ENCODE measurements around the gene MGLL.

Gene MGLL

DNA sequence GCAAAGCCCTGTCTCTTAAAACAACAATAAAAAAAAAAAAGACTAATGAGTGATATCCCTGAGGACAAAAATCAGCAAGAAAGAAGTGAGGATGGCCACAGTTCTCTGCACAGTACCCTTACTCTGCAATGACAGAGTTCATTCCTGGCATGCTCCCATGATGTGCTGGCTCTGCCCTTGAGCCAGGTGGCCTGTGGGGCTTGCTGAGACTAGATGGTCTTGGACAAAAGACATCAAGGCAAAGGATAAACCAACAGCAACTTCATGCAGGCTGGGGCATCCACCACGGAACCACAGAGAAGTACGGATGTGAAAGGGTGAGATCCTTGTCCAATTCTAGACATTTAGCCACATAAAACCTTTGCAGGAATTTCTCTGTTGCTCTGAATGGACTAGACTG, 12.7 kb downstream of the MGLL start:
- no peak for DNase-seq (ENCODE audit: low read depth)

DNA sequence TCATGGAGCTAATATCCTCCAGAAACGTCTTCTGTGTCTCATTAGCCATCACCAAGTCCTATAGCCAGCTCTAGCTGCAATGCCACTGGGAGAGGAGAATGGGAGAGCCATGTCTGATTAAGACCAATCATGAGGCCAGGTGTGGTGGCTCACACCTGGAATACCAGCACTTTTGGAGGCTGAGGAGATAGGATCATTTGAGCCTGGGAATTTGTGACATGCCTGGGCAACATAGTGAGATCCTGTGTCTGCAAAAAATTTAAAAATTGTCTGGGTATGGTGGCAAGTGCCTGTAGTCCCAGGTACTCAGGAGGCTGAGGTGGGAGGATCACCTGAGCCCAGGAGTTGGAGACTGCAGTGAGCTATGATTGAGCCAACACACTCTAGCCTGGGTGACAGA, 13.1 kb downstream of the MGLL start:
- DNase-seq (ENCODE audit: low read depth) = no peak

DNA sequence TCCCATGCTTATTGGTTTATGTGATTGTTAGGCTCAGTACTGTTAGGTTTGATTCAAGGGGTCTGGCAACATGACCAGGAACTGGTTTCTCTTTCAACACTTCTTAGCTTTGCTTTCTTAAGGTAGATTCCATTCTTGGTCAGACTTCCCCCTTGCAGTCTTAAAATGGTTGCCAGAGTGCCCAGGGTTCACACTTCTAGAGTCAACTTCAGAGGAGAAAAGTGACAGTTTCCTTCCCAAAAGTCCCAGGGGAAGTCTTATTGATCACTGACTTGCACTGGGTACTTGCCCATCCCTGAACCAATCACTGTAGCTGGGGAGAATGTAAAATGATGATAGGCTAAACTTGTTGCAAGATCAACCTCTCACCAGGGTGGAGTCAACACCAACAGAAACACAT, 14.1 kb downstream of the MGLL start:
- DNase-seq (ENCODE audit: low read depth) = no peak

DNA sequence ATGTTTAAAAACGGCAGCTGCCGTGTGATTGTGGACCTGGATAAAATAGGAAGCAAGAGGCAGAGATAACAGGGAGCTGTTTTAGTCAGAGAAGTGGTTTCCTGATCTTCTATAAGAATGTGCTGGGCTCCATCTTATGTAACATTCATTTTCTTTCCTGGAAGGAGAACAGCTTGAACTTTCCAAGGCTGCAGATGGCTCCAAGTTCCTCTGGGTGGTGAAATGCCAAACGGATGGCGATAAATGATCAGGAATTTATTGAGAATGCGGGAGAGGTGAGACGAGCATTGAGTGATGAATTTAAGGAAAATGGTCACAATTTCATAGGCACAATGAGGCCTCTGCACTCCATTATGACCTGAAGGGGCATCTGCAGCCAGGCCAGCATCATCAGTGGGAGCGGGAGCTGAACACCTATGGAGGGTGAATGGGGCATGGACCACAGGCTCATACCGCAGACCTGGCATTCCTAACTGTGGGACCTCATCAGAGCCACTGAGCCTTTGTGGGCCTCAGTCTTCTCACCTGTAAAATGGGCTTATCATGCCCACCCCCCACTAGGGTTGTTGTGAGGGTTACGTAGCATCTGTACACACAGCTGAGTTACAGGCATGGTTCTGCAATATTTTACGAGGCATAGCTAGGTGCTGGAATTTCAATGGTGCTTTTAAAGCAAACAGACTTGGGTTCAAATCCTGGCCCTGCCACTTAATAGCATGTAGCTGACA, 17.1 kb downstream of the MGLL start:
- no peak for DNase-seq (ENCODE audit: low read depth)

DNA sequence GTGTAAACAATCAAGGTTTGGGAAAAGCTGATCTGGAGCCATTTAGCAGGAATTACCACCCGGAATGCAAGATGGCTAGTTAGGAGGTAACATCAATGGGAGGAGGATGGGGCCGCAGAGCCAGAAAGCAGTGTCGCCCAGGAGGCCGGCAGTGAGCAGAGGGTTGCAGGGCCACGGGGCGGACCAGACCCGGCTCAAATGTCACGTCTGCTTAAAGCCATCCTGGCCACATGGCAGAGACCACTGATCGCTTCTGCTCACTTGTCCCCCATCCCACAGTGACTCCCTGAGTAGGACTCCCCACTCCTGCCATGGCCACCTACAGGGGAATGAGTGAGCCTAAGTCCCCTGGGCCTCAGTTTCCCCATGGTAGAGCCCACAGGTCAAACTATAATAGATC, 18.2 kb downstream of the MGLL start:
- no peak for DNase-seq (ENCODE audit: low read depth)

DNA sequence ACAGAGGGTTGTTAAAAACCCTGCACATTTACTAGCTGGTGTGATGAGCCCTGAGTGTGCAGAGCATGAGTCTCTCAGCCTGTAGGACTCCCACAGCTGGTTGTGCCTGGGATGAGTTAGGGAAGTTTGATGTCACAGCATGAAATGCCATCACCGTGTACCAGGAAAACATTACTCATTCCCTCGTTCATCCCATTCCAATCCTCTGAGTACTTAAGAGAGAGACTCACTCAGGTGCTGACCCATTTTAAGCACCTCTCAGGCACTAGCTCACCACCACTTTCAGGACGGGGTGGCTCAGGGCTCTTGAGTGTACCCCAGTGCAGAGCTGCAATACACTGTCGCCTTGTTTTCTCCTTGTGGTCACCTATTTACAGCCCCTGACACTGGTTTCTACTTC, 18.7 kb downstream of the MGLL start:
- DNase-seq (ENCODE audit: low read depth) = no peak

DNA sequence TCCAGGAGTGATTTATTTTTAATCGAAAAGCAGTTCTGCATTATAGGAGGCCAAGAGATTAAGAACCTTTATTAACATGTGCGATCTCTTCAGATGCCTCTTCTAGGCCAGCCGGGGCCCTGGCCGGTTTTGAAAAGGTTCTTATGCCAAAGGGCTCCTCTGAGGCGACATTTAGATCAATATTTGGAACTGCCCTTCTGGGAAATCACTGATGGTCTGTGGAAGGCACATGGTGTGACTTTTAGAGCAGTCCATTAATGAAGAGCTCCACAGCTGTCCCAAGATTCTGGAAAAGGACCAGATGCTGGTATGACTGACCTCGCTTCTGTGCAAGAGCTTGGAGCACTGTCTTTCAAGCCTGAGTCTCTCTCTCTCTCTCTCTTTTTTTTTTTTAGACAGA, 19.7 kb downstream of the MGLL start:
- no peak for DNase-seq (ENCODE audit: low read depth)

DNA sequence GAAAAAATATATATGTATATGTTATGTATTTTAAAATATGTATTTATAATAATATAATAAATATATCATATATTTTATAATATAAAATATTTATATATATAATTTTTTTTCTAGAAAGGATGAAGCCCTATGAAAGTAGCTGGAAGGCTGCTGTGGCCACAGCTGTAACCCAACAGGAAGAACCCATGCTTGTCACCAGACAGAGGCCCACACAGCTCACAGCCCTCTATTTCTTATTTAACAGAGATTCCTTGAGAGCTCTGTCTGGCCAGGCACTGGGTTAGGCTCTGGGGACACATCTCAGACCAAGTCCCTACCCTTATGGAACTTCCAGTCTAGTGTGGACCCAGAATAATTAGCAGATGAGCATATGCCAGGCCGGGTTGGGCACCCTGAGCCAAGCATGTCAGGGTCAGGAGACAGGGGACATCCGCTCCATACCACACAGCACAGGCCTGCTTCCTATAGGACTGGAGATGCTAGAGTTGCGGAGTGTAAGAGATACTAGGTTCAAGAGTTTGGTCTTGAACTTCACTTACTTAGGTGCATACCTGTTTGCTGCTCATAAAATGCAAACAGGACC, 20.5 kb downstream of the MGLL start:
- no peak for DNase-seq (ENCODE audit: low read depth)

DNA sequence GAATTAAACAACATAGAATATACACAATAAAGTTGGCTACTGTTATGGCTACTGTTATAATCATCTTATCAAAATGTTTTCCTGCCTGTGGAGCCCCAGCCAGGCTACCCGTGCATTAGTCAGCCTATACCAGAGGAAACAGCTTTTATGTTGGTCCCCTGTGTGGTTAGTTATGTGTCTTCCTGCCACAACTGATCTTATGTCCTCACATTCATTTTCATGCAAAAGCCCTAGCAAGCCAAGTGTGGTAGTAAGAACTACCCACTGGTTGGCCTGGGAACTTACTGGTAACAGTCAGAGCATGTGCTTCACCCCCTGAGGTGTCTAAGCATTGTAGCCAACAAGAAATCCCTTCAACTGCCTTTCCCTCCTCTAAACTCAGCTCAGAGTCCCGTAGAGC, 21.8 kb downstream of the MGLL start:
- DNase-seq (ENCODE audit: low read depth) = no peak

DNA sequence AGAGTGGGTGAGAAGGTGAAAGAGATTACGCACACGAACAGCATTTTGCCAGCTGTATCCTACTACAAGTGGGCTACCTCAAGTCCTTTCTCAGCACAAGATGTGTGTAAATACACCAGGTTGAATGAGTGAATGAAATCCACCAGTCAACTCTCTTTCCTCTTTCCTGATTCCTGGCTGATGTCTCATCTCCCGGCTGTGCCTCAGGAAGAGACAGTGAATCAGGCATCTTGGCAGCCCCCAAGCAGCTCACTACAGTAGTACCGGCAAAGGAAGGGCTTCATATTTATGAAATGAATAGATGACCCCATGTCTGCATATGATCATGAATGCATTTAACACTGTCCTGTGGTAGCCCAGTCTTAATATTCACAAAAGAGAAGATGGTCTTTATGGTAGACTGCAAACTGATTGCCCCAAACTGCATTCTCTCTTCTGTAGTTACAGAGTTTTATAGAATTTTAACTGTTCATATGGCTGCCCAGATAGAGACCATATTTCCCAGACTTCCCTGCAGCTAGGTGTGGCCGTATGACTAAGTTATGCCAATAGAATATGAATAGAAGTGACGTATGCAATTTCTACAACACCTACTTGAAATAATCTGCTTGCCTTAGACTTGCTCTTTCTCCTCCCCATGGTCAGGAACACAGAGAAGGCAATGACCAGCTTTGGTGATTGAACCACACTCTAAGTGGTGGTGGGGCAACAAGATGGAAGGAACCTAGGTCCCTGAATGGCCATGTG, 22.7 kb downstream of the MGLL start:
- DNase-seq (ENCODE audit: low read depth) = no peak

DNA sequence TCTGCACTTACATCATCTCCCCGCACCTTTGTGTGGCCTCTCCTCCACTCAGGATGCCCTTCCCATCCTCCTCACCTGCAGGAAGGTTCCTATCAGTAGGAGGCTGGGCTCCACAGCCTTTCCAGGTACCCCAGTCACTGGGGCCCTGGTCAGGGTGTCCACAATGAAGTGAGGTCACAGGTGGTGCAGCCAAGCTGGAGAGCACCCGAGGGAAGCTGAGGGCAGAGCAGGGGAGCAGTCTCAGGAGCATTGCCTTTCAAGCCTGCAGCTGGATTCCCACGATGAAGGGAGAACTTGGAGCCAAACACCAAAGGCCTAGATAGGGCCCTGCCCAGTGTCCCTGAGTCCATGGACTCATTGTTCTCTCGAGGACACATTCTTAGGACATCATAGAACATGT, 23.6 kb downstream of the MGLL start:
- DNase-seq (ENCODE audit: low read depth) = no peak

DNA sequence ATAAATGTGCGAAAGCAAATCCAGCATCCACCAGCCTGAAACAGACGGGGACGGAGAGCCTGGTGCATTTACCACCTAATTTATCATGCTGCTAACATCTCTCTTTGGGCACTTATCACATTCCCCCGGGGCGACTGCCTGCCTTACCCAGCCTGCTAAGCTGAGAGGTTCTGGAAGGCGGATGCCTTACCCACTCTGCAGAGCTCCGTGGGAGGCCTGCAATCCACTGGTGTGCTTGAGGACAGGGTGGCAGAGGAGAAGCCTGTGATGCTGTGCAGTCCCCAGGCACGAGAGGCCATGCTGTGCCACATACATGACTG, 25.5 kb downstream of the MGLL start:
- no peak for DNase-seq (ENCODE audit: low read depth)

DNA sequence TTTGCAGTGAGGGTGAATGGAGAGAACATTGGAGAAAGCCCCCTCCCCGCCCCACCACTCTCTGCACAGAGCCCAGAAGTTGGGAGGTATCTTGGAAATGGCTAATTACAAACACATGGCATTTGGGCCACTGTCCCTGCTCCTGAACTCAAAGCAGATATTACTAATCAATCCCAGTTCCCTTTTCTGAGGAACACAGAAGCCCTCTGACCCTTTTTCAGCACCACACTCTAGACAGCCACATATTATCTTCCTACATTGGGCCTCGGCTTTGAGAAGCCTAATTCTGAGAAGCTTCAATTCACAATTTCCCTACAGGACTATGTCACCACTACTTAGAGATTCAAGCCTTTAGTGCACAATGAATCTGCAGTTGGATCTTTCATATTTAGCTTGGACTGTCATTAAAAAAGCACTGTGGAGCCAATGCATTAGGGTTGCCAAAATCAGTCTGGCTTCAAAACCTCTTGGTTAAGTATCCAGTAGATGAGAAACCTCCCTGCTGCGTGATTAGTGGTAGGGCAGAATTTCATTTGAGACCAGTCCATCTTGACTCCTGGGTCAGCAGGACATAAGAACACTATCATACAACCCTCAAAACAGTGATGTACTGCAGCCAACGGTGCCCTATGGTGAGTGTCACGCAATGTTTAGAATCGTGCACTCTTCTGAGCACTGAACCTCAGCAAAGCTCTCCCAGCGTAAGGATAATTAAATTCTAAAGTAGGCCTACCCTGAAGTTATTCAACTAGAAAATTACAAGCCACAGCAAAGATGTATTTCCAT, 26.1 kb downstream of the MGLL start:
- DNase-seq (ENCODE audit: low read depth) = no peak

DNA sequence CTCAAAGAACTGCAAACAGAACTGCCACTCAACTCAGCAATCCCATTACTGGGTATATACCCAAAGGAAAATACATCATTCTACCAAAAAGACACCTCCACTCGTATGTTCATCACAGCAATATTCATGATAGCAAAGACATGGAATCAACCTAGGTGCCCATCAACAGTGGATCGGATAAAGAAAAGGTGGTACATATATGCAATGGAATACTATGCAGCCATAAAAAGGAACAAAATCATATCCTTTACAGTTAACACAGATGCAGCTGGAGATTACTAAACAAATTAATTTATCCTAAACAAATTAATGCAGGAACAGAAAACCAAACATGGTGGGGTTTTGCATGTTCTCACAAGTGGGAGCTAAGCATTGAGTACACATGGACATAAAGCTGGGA, 27.3 kb downstream of the MGLL start:
- no peak for DNase-seq (ENCODE audit: low read depth)

DNA sequence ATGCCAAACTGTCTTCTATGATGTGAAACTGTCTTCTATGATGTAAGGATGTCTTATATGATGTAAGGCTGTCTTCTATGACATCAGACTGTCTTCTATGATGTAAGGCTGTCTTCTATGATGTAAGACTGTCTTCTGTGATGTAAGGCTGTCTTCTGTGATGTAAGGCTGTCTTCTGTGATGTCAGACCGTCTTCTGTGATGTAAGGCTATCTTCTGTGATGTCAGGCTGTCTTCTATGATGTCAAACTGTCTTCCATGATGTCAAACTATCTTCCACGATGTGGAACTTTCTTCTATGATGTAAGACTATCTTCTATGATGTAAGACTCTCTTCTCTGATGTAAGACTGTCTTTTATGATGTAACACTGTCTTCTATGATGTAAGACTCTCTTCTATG, 27.9 kb downstream of the MGLL start:
- no peak for DNase-seq (ENCODE audit: low read depth)

DNA sequence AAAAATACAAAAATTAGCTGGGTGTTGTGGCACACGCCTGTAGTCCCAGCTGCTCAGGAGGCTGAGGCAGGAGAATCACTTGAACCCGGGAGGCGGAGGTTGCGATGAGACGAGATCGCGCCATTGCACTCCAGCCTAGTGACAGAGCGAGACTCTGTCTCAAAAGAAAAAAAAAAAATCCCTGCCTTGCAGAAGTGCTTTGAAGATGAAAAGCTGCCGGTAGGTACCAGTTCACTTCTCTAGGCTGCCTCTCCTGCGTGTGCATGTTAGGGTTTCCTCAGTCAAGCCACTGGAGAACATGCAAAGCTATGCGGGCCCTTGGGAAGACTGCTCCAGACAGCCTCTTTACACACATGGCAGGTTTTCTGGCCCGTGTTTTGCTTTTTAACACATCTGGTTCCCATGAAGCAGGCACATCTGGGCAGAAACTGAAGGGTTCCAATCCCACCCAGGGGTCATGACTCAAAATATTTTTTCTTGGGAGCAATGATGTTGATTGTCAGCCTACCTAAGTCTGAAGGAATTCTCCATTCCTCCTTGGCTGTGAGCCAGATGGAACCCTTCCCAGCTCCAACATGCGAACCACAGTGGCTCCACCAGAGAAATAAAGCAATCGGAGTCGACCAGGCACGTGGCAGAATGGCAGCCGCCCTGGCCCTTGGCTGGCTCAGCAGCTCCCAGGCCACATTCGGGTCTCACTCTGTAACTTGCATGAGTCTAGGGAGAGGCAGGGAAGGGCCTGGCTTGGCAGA, 29.6 kb downstream of the MGLL start:
- DNase-seq (ENCODE audit: low read depth) = no peak

DNA sequence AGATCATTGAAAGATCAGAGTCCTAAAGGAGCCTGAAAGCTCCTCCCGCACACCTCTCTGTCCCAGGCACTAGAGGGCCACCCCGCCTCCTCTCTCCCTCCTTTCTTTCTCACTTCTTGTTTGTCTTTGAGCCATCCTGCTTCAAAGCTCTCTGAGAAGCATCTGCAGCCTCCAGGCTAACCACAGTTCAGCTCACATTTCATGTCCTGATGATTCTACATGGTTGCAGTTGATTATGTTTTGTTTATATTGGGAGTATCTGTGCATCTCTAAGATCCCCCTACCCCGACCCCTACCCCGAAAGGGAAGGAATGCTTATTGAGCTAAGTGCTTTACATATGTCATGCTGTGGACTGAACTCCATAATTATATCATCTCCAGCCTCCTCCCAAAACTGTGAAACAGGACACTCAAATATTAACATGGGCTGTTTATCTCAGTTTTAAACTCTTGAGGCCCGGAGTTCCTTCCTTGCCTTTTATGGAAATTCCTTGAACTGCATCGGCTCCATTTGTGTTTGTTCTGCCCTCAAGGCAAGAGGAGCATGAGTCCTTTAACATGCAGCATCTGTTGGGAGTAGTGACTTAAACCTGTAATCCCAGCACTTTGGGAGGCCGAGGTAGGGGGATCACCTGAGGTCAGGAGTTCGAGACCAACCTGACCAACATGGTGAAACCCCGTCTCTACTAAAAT, 30.9 kb downstream of the MGLL start:
- DNase-seq (ENCODE audit: low read depth) = no peak

DNA sequence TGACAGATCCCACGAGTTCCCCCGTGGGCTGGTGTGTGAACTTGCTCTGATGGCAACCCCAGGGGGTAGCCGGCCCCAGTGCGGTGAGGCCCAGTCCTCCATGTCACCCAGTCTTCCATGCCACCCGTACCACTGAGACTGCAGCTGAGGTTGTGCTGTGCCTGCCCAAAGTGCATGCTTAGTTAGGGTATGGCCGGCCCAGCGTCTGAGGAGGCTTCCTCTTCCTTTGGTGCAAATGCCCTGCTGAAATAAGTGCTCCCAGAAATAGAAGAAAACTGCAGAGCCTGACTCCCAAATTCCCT, 31.5 kb downstream of the MGLL start:
- no peak for DNase-seq (ENCODE audit: low read depth)

DNA sequence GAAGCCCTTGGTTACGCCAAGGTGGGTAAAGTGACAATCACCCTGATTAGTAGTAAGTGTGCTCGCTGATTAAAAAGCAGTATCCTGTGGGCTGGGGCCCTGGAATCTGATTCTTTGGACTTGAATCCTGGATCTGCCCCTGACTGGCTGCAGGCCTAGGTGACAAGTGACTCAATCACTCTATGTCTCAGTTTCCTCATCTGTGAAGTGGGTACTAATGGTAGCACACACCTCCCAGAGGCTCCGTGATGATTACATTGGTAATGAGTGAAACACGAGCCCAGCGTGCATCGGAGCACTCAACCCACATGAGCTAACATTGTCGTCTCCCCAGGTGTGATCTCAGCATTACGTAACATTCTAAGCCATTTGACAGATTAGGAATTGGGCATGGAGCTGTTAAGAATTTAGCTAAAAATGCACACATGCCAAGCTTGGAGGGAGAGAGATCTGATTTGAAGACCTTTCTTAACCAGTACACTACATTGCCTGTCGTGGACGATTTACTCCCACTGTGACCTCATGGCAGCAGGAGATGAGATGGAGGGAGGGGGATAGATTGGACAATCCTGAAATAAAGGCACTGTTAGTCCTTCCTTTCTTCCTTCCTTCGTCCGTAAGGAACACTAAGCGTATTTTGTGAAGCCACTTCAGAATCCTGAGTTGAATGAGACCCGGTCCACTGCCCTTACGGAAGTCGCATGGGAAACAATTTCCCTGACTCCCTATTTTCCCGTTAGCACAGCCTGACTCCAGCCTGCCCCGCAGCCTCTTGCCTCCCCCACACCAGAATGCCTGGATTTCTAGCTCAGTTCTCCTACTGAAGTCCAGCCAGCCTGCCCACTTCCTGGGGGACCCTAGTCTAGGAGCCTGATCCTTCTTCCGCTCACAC, 32.1 kb downstream of the MGLL start:
- no peak for DNase-seq (ENCODE audit: low read depth)

DNA sequence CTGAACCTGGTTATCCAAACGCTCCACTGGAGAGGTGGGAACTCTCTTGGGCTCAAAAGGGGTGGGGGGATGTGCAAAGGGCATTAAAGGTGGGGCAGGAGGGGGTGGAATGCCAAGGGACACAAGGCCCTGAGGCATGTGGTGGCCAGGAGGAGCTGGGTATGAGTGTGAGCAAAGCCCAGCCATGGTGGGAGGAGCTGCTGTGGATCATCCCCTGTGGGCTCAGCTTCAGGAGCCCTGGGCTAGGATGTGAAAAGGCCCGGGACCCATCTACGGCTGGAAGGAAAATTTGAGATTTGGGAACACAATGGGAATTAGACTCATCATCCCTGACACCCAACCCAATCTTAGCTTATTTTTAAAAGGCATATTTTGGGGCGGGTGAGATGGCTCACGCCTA, 33.3 kb downstream of the MGLL start:
- DNase-seq (ENCODE audit: low read depth) = no peak

DNA sequence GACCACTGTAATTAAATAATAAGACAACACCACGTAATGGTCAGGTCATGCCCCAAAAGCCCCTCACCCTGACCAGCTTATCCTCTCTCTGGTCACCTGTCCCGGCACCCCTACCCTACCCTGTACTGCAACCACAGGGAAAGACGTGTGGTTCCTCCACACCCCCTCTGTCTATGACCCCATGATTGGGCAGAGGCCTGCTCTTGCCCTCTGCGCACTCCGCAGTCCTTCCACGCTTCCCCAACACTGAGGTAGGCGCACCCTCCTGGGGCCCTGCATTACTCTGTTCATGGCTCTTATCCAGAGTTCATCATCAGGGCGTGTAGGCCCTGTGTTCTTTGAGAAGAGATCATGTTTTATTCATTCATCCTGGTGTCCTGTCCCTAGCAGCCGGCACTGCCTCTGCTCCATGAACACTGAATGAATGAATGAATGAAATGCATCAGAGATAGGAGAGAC, 33.8 kb downstream of the MGLL start:
- no peak for DNase-seq (ENCODE audit: low read depth)

All from stimulated activated CD8-positive, alpha-beta memory T cell treated with anti-CD3 and anti-CD28 coated beads, Interleukin-12 subunit alpha, Interleukin-12 subunit beta, amount 100 ng/mL, for 4 hours (primary cell).